Fibroblast of villous mesenchyme (primary cell): Measurements from ENCODE around the gene EEF1A2. TPM values are rescaled to one million over a fixed set of nuclear protein-coding genes. Genes with fewer than 3 reads are reported as not detected.
"Not testable (repeated sequence)": the region's sequence is repeated elsewhere in the genome, so short reads cannot be mapped to it uniquely, and the experiment has no call there.

Experiments
- DNase-seq: peaks from one replicate; pipeline ENCODE4 v3.0.0-alpha.2; 2010; ENCODE audit warnings: low read depth
- H3K4me3 ChIP-seq: 2 replicates; pipeline ENCODE4 v1.5.1; 2011; ENCODE audit warnings: low read depth, mild to moderate bottlenecking, low read length
- total RNA-seq: library from RNA; depleted of rRNA; stranded (reverse); fragments of >200 nt; gene quantifications from 2 replicates; pipeline ENCODE4 v1.2.3, GENCODE V29; 2012
- TF ChIP-seq, protein P1 (sequence below): IDR thresholded peaks from 2 replicates; pipeline ENCODE4 v1.5.1; 2012; ENCODE audit warnings: low read depth, mild to moderate bottlenecking, low read length; ENCODE audit not compliant: insufficient read depth

The EEF1A2 gene
- total RNA-seq, 1 donor: 0.43 TPM

DNA sequence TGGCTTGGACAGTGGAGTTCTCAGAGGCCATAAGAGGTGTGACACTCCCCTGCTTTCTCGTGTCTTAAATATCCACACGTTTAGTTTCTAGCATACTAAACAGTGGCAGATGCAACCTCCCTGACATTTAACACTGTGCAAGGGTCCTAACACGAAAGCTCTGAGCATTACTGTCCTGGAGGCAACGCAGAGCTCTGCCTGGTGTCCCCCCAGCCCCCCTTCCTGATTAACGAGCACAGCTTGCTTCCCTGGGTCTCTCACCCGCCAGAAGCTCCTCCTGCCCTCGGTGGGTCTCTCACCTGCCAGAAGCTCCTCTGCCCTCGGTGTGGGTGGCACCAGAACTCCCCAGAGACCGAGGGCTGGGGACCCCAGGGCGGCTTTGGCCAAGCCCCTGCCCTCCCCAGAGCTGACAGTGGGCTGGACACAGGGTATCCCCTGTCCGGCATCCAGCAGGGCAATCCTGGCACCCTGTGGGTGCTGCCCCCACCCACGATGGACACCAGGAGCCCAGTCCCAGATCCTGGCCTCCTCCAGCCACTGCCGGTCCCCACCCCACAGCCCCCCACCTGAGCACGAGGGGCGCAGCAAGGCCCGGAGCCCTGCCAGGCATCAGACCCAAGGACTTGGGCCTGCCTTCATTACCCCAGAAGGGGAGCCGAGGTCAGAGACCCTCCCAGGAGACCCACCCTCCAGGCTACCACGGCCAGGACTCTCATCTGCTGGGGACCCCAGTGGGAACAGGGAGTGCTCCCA lies 14.1 kb downstream of the EEF1A2 start:
- no peak for DNase-seq
- TF ChIP-seq, protein P1, sequence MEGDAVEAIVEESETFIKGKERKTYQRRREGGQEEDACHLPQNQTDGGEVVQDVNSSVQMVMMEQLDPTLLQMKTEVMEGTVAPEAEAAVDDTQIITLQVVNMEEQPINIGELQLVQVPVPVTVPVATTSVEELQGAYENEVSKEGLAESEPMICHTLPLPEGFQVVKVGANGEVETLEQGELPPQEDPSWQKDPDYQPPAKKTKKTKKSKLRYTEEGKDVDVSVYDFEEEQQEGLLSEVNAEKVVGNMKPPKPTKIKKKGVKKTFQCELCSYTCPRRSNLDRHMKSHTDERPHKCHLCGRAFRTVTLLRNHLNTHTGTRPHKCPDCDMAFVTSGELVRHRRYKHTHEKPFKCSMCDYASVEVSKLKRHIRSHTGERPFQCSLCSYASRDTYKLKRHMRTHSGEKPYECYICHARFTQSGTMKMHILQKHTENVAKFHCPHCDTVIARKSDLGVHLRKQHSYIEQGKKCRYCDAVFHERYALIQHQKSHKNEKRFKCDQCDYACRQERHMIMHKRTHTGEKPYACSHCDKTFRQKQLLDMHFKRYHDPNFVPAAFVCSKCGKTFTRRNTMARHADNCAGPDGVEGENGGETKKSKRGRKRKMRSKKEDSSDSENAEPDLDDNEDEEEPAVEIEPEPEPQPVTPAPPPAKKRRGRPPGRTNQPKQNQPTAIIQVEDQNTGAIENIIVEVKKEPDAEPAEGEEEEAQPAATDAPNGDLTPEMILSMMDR: no peak
- H3K4me3 ChIP-seq: no peak overlapping the region

DNA sequence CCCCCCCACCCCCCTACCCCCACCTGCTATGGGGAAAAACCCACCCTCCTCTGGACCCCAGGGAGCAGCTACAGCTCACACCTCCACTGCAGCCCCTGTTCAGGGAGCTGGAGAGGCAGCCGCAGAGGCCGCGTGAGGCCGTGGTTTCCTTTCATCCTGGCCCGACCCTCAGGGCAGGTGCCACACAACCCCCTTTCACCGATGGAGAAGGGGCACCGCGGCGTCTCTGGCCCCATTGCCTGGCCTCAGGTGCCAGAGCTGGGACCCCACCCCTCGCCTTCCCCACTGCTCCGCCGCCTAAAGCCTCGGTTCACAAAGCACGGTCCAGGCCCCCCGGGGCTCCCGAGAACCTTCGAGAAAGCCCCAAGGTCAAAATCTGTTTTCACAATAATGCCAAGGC lies 14.6 kb downstream of the EEF1A2 start:
- no peak for DNase-seq
- TF ChIP-seq, protein P1: no peak
- no peak overlapping the region for H3K4me3 ChIP-seq

DNA sequence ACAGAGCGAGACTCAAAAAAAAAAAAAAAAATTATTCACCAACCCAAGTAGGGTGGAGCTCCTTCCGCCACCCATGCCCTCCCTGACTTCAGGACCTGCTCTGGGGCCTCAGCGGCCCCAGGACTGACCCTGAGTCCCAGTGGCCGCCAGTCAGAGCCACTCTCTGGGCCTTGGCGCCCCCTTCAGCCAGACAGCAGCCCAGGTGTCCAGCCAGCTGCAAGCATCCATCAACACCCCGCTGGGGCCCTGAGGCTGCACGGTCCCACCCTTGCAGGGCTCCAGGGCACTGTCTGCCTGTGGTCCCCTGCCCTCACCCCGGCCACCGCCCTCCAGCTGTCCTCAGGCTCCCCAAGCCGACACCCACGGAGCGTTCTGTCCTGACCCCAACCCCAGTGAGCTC lies 15.0 kb downstream of the EEF1A2 start:
- DNase-seq: no peak
- no peak overlapping the region for H3K4me3 ChIP-seq
- TF ChIP-seq, protein P1: no peak

DNA sequence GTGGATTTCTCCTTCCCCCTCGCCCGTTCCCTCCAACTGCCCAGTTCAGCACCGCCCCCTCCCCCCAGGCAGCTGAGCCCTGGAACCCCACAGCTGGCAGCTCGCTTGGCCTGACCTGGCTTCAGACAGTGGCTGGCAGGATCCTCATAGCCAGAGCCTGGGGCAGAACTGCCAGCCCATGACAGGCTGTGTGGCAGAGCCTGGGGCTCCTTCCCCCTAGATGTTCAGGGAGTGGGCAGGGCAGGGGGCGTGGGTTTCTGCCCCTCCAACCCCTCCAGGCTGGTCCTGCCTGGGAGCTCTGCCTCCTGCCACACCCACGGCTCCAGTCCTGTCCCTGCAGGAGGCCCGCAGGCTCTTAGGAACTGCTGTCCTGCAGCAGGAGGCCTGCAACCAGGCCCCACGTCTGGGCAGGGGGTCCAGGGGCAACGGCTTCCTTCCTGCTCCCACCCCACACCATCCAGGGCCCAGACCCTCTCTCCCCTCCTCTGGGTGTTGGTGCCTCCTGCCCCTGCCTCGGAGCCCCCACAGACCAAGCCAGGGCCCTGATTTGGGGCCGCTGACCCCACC lies 16.8 kb downstream of the EEF1A2 start:
- H3K4me3 ChIP-seq: no peak overlapping the region
- no peak for DNase-seq
- TF ChIP-seq, protein P1: no peak

DNA sequence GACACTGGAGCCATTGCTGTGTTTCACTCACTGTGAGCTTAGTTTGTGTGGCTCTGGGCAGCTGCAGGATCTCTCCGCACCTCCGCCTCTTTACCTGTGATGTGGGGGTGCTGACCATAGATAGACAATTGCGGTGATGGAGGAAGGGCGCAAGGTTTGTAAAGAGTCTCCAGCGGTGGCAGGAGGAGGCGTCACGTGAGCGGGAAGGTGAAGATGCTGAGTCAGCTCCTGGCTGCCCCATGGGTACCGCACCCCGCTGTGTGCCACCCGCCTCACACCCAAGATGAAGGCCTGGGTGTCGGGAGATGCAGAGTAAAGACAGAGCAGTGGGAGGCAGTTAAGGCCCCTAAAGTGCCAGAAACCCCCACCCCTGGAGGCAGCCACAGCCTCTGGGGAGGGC lies 17.4 kb downstream of the EEF1A2 start:
- TF ChIP-seq, protein P1: no peak
- no peak overlapping the region for H3K4me3 ChIP-seq
- DNase-seq: no peak

DNA sequence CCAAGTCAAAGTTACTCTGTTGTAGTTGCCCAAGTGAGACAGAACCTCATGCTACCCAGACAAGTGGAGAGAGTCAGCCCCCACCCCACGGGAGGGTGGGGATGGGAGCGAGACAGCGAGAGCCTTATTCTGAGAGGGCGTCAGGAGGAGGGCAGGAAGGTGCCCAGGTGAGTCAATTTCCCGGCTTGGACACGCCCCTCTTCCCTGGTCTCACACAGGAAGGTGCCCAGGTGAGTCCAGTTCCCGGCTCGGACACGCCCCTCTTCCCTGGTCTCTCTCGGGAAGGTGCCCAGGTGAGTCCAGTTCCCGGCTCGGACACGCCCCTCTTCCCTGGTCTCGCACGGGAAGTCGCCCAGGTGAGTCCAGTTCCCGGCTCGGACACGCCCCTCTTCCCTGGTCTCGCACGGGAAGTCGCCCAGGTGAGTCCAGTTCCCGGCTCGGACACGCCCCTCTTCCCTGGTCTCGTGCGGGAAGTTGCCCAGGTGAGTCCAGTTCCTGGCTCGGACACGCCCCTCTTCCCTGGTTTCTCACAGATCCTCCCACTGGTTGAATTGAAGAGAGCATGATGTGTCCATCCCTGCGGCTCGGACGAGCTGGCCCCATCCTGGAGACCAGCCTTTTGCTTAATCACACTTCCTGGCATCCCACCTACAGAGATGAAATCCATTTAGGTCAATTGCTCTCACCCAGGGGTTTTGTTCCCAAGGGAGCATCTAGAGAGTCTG lies 19.0 kb downstream of the EEF1A2 start:
- not testable (repeated sequence) for H3K4me3 ChIP-seq, DNase-seq

DNA sequence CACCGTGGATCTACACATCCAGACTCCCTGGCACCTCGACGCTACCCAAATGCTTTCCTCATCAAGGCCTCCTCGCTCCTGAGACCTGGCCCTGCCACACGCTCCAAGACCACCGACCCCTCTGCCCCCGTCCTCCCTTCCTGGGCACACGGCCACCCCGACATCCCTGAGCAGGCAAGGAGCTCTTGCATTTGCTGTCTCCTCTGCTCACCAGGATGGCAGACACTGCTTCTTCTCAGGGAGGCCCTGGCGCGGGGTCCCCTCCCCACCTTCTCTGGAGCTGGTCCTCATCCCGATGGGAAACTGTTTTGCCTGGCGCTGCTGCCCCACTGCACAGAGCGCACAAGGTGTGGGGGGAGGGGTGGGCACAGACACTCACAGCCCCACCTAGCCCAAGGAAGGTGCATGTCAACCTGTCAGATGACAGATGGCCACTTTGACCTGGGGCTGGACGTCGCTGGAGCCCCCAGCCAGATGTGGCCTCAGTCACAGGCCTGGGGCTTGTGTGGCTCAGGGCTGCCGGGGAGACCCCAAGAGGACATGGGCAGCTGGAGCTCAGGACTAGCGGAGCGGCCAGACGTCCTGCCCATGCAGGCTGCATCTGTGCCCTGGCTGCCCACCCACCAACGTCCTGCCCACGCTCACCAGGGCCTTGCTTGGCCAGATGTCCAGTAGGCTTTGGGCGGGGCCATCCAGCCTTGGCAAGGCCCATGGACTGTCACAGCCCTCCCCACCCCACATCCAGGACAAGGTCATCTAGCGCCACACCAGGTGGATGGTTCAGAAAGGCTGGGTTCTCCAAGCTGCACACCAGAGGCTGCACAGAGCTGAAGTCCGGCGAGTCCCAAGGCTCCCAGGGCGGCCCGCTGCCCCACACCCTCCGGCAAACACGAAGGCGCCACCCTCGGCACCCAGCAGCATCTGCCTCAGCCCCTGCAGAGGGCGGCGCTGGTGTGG lies 20.3 kb downstream of the EEF1A2 start:
- TF ChIP-seq, protein P1: no peak
- H3K4me3 ChIP-seq: no peak overlapping the region
- DNase-seq: no peak
